ENCODE results near the gene ABR. TPM values are rescaled to one million over a fixed set of nuclear protein-coding genes. Genes with fewer than 3 reads are reported as not detected.

The ABR gene
- total and polyA plus RNA-seq, 4 donors: 59.7 to 223 (median 142) TPM

DNA sequence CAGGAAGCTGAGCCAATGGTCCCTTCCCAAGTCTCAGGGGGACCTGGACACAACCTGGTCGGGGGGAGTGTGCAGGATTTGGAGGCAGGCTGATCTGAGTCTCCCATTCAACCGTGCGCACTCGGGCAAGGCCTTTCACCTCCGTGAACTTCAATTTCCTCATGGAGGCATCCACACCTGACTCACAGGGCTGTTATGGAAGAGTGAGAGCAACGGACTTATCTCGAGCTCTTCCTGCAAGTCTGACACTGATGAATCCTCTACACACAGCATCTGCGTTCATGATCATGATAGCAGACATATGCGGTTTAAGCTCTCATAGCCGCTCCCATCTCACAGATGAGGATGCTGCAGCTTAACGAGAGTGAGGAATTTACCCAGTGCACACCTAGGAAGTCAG lies 161.2 kb downstream of the ABR start:
- no peak for DNase-seq (ENCODE audit: low read depth in 4 of 6, low spot score in 6 of 6)
- Histone ChIP-seq H3K4me3 (ENCODE audit: low read depth, low read length) (no peak overlapping the region), H3K27me3 (ENCODE audit: control insufficient read depth, insufficient read depth, low read length) (no peaks in the 10 kb centered on the region), H3K27ac (ENCODE audit: low read depth, low read length) (no peak overlapping the region), H3K36me3 (ENCODE audit: control insufficient read depth, insufficient read depth, low read length) (peaks cover 64% of the 10 kb centered on the region), H3K9me3 (ENCODE audit: control insufficient read depth, insufficient read depth, low read length) (no peaks in the 10 kb centered on the region), H3K4me1 (ENCODE audit: control insufficient read depth, insufficient read depth, low read length) (peaks cover 20% of the 10 kb centered on the region)
- 94% methylated on average over 10 of the region's 11 CpGs for WGBS (ENCODE audit: insufficient coverage)

DNA sequence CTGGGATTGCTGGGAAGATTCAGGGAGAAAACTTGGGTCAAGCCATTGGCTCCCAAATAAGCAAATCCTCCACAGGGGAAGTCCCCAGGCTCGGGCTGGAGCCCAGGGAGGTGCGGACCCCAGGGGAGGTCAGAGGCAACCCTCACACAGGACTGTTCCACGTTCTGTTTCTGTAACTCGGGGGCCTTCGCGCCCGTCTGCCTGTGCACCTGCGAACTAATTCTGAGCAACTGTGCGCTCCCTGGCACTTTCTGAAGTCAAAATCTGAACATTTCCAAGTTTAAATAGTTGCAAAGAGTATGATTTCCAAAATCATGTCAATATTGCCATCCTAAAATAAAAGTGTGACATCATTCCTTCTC lies 166.1 kb downstream of the ABR start:
- DNase-seq (ENCODE audit: low read depth in 4 of 6, low spot score in 6 of 6): no peak
- Histone ChIP-seq H3K9me3 (ENCODE audit: control insufficient read depth, insufficient read depth, low read length) (no peaks in the 10 kb centered on the region), H3K4me1 (ENCODE audit: control insufficient read depth, insufficient read depth, low read length) (no peaks in the 10 kb centered on the region), H3K36me3 (ENCODE audit: control insufficient read depth, insufficient read depth, low read length) (peaks cover 69% of the 10 kb centered on the region), H3K27me3 (ENCODE audit: control insufficient read depth, insufficient read depth, low read length) (no peaks in the 10 kb centered on the region), H3K4me3 (ENCODE audit: low read depth, low read length) (no peak overlapping the region), H3K27ac (ENCODE audit: low read depth, low read length) (no peak overlapping the region)
- WGBS (ENCODE audit: insufficient coverage): 91% methylated on average over 7 of the region's 9 CpGs

DNA sequence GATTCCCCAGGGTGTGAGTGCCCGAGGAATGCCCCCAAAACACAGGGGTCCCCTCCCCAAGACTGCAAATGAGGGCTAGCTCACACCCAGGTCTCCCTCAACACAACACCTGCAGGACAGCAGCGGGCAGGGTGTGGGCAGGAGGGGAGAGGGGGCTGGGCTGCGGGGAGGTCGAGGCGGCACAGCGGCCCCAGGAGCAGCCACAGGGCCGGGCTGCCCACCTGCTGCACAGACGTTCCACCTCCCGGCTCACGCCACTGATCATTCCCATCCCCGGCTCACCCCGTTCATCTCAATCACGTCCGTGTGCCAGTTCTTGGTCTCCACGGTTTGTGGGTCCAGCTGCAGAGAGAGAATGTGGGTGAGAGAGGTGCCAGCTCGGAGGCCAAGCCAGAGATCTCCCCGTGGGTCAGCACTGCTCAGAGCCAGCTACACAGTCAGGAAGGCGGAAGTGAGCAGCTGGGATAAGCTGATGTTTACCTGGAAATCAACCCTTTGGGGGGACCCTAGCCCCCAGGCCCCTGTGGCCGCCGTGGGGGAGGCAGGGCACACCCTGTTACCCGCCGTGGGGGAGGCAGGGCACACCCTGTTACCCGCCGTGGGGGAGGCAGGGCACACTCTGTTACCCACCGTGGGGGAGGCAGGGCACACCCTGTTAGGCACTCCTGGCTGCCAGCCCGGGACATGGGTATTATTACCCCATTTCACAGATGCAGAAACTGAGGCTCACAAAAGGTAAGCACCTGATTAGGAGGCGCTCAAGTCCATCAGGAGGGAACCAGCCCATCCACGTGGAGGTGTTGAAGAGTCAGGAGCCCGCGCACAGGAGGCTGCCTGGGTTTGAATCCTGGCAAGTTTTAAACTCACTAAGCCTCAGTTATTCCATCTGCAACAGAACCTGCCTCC lies 166.7 kb downstream of the ABR start:
- no peak overlapping the region for H3K4me3 ChIP-seq (ENCODE audit: low read depth, low read length)

DNA sequence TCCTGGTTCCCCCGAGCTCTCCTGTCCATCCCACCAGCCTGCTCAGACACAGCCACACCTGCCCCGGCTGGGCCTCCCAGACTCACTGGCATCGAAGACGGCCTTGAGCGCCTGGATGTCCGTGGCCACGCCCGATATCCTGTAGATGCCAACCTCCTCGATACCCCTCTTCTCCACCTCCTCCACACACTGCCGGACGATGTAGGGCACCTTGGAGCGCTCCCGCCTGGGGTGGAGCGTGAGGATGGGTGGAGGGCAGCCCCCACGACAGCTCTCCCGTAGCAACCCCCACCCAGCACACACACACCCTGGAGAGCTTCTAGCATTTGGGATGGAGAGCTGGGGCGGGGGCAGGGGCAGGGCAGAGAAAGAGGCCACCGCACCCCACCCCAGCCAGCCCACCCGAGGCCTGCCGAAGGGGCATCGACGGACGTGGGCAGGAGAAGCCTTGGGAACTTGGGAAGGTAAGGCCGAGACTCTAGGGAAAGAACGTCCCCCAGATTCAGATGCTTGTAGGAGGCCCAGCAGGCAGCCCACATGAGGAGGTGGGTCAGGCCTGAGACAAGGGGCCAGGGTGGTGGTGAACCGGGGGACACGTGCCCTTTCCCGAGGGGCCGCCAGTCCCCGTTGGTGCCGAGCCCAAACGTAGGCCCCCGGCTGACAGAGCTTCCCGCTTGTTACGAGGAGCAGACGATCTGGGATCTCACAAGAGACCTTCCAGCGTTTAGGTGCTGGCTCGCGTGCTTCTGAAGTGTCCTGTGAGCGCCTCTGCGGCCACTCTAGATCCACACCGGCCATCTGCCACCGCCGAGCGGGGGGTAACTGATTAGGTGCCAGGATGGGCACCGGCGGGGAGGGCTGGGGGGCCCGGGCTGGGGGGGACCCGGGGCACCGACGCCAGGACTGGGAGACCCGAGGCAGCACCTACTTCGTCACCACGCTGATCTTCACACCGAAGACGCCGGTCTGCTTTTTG lies 167.7 kb downstream of the ABR start:
- Histone ChIP-seq H3K27ac (ENCODE audit: low read depth, low read length) (no peak overlapping the region), H3K9me3 (ENCODE audit: control insufficient read depth, insufficient read depth, low read length) (no peaks in the 10 kb centered on the region), H3K4me3 (ENCODE audit: low read depth, low read length) (no peak overlapping the region), H3K27me3 (ENCODE audit: control insufficient read depth, insufficient read depth, low read length) (no peaks in the 10 kb centered on the region), H3K4me1 (ENCODE audit: control insufficient read depth, insufficient read depth, low read length) (peaks cover 14% of the 10 kb centered on the region), H3K36me3 (ENCODE audit: control insufficient read depth, insufficient read depth, low read length) (peaks cover 79% of the 10 kb centered on the region)
- no peak for DNase-seq (ENCODE audit: low read depth in 4 of 6, low spot score in 6 of 6)
- 89% methylated on average over 48 of the region's 57 CpGs for WGBS (ENCODE audit: insufficient coverage)

More for the DNA sequence above, 166.7 kb downstream of the ABR start:
- H3K27ac ChIP-seq (ENCODE audit: low read depth, low read length): no peak overlapping the region
- H3K36me3 ChIP-seq (ENCODE audit: control insufficient read depth, insufficient read depth, low read length): peaks cover 71% of the 10 kb centered on the region
- H3K9me3 ChIP-seq (ENCODE audit: control insufficient read depth, insufficient read depth, low read length): no peaks in the 10 kb centered on the region
- DNase-seq (ENCODE audit: low read depth in 4 of 6, low spot score in 6 of 6): no peak
- H3K4me1 ChIP-seq (ENCODE audit: control insufficient read depth, insufficient read depth, low read length): peaks cover 4% of the 10 kb centered on the region
- WGBS (ENCODE audit: insufficient coverage): 84% methylated on average over 15 of the region's 30 CpGs
- H3K27me3 ChIP-seq (ENCODE audit: control insufficient read depth, insufficient read depth, low read length): no peaks in the 10 kb centered on the region

DNA sequence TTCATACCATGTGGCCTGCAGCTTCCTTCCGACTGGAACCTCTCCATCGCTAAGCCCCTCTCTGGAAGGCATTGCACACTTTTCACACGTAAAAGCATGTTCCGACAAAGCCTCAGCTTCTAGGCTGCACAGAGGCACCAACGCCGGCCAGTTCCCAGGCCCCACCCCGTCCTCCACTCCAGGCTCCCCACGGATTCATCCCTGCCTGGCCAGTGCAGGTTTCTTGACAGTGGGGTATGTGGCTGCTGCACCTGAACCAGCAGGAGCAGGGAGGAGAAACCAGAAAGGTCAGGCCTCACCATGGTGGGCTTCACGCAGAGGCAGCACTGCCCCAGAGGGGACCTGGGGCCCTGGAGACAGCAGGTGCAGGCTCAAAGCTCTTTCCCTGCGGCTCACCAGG lies 168.6 kb downstream of the ABR start:
- peaks cover 80% of the 10 kb centered on the region for H3K36me3 ChIP-seq (ENCODE audit: control insufficient read depth, insufficient read depth, low read length)

DNA sequence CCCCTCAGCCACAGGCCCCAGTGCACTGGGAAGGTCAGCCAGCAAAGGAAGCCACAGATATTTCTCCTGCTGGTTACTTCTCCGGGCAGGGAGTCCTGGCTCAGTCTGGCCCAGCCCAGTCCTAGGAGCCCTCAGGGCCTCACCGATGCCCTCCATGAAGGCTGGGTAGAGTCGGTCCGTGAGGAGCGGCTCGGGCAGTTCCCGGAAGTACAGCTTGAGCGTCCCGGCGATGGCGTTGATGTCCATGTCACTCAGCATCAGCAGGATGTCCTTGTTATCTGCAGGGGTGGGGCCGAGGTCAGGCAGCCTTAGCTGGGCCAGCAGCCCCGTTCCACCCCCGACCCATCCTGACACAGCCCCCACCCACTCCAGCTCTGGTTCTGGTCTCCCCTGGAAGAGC lies 169.2 kb downstream of the ABR start:
- H3K4me1 ChIP-seq (ENCODE audit: control insufficient read depth, insufficient read depth, low read length): peaks cover 27% of the 10 kb centered on the region
- no peaks in the 10 kb centered on the region for H3K9me3 ChIP-seq (ENCODE audit: control insufficient read depth, insufficient read depth, low read length)
- 84% methylated on average over 11 of the region's 14 CpGs for WGBS (ENCODE audit: insufficient coverage)
- DNase-seq (ENCODE audit: low read depth in 4 of 6, low spot score in 6 of 6): no peak
- H3K36me3 ChIP-seq (ENCODE audit: control insufficient read depth, insufficient read depth, low read length): peaks cover 85% of the 10 kb centered on the region
- no peak overlapping the region for H3K27ac ChIP-seq (ENCODE audit: low read depth, low read length)
- no peak overlapping the region for H3K4me3 ChIP-seq (ENCODE audit: low read depth, low read length)
- no peaks in the 10 kb centered on the region for H3K27me3 ChIP-seq (ENCODE audit: control insufficient read depth, insufficient read depth, low read length)

More for the DNA sequence above, 168.6 kb downstream of the ABR start:
- H3K9me3 ChIP-seq (ENCODE audit: control insufficient read depth, insufficient read depth, low read length): no peaks in the 10 kb centered on the region
- peaks cover 21% of the 10 kb centered on the region for H3K4me1 ChIP-seq (ENCODE audit: control insufficient read depth, insufficient read depth, low read length)
- no peak overlapping the region for H3K4me3 ChIP-seq (ENCODE audit: low read depth, low read length)
- no peaks in the 10 kb centered on the region for H3K27me3 ChIP-seq (ENCODE audit: control insufficient read depth, insufficient read depth, low read length)
- no peak overlapping the region for H3K27ac ChIP-seq (ENCODE audit: low read depth, low read length)
- 90% methylated on average over 8 of the region's 10 CpGs for WGBS (ENCODE audit: insufficient coverage)
- DNase-seq (ENCODE audit: low read depth in 4 of 6, low spot score in 6 of 6): no peak

DNA sequence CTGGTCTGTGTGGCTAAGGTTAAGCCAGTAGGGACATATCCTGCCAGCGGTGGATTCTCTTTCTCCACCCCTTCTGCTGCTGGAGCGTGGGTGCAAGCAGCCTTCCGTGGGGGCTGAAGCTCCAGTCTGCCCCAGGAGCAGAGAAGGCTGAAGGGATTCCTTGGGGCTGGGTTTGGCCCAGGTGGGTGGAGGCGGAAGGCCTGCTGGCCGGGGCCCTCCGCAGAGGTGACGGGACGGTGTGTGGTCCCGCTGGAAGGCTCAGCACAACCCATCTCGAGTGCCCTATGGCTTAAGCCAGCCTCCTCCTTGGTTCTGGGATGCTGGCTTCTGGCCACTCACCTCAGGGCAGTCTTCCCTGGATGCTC lies 169.7 kb downstream of the ABR start:
- Histone ChIP-seq H3K27ac (ENCODE audit: low read depth, low read length) (no peak overlapping the region), H3K4me1 (ENCODE audit: control insufficient read depth, insufficient read depth, low read length) (peaks cover 32% of the 10 kb centered on the region), H3K36me3 (ENCODE audit: control insufficient read depth, insufficient read depth, low read length) (peaks cover 90% of the 10 kb centered on the region), H3K27me3 (ENCODE audit: control insufficient read depth, insufficient read depth, low read length) (no peaks in the 10 kb centered on the region), H3K9me3 (ENCODE audit: control insufficient read depth, insufficient read depth, low read length) (no peaks in the 10 kb centered on the region), H3K4me3 (ENCODE audit: low read depth, low read length) (no peak overlapping the region)
- DNase-seq (ENCODE audit: low read depth in 4 of 6, low spot score in 6 of 6): no peak
- 93% methylated on average over 10 of the region's 10 CpGs for WGBS (ENCODE audit: insufficient coverage)

DNA sequence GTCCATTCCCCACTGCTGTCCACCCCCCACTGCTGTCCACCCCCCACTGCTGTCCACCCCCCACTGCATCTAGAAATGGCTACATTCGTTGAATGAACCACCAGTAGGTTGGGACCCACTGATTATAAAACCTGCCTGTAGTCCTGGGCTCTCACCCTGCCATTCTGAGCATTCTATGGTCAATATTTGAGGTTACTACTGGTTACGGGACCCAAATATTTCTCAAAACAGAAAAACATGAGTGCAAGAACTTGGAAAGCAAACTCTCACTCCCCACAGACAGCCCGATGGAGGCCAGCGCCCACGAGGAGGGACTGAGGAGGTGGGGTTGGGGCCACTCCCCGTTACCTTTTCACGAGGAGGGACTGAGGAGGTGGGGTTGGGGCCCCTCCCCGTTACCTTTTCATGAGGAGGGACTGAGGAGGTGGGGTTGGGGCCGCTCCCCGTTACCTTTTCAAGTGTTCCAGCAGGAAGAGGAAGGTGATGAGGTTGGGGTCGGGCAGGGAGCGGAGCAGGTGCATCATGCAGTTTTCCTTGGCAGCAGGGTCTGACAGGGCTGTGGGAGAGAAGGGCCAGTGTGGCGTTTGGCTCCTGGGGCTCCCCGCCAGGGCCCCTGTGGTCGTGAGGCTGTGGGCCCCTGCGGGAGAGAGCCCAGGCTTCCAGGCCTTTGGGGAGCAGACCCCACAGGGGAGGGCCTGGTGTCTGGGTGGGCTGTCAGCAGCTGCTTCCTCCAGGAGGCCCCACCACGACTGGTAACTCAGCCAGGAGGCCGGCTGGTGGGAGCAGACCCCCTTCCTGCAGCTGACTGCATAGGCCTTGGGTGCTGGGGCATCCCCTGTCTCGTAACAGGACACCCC lies 170.3 kb downstream of the ABR start:
- H3K27me3 ChIP-seq (ENCODE audit: control insufficient read depth, insufficient read depth, low read length): no peaks in the 10 kb centered on the region
- no peak overlapping the region for H3K4me3 ChIP-seq (ENCODE audit: low read depth, low read length)
- 87% methylated on average over 15 of the region's 19 CpGs for WGBS (ENCODE audit: insufficient coverage)
- no peak for DNase-seq (ENCODE audit: low read depth in 4 of 6, low spot score in 6 of 6)
- H3K9me3 ChIP-seq (ENCODE audit: control insufficient read depth, insufficient read depth, low read length): no peaks in the 10 kb centered on the region
- no peak overlapping the region for H3K27ac ChIP-seq (ENCODE audit: low read depth, low read length)
- peaks cover 38% of the 10 kb centered on the region for H3K4me1 ChIP-seq (ENCODE audit: control insufficient read depth, insufficient read depth, low read length)
- H3K36me3 ChIP-seq (ENCODE audit: control insufficient read depth, insufficient read depth, low read length): peaks cover 96% of the 10 kb centered on the region

Data from spinal cord (tissue), 10 donors.